Measurements from ENCODE around the gene GRM7.

The GRM7 gene

GRCh38 chr3:7518026-7518425 lies 657.1 kb downstream of the GRM7 start:
- no peak for DNase-seq

GRCh38 chr3:7518456-7518855 lies 657.5 kb downstream of the GRM7 start:
- no peak for DNase-seq

- no peak for DNase-seq
Observed at GRCh38 chr3:7520059-7520458, 659.1 kb downstream of the GRM7 start.

GRCh38 chr3:7520593-7520992 lies 659.7 kb downstream of the GRM7 start:
- no peak for DNase-seq

GRCh38 chr3:7536510-7536909 lies 675.6 kb downstream of the GRM7 start:
- no peak for DNase-seq

- DNase-seq, result no peak
Observed at GRCh38 chr3:7536921-7537320, 676.0 kb downstream of the GRM7 start.

- DNase-seq, result no peak
Observed at GRCh38 chr3:7543294-7543880, 682.5 kb downstream of the GRM7 start.

GRCh38 chr3:7545334-7545733 lies 684.4 kb downstream of the GRM7 start:
- DNase-seq, result no peak

GRCh38 chr3:7546253-7546652 lies 685.3 kb downstream of the GRM7 start:
- no peak for DNase-seq

- DNase-seq, result no peak
Observed at GRCh38 chr3:7547826-7548225, 686.9 kb downstream of the GRM7 start.

GRCh38 chr3:7562892-7563291 lies 702.0 kb downstream of the GRM7 start:
- DNase-seq, result no peak

GRCh38 chr3:7565574-7565973 lies 704.7 kb downstream of the GRM7 start:
- DNase-seq, result no peak

GRCh38 chr3:7567160-7567559 lies 706.2 kb downstream of the GRM7 start:
- no peak for DNase-seq

GRCh38 chr3:7568526-7569184 lies 707.7 kb downstream of the GRM7 start:
- DNase-seq, result no peak

GRCh38 chr3:7573330-7573729 lies 712.4 kb downstream of the GRM7 start:
- DNase-seq, result no peak

- no peak for DNase-seq
Observed at GRCh38 chr3:7574435-7574834, 713.5 kb downstream of the GRM7 start.

GRCh38 chr3:7576071-7576470 lies 715.2 kb downstream of the GRM7 start:
- DNase-seq, result no peak

GRCh38 chr3:7576506-7576905 lies 715.6 kb downstream of the GRM7 start:
- no peak for DNase-seq

- DNase-seq, result no peak
Observed at GRCh38 chr3:7577513-7577912, 716.6 kb downstream of the GRM7 start.

- DNase-seq, result no peak
Observed at GRCh38 chr3:7581831-7582230, 720.9 kb downstream of the GRM7 start.

GRCh38 chr3:7585052-7585451 lies 724.1 kb downstream of the GRM7 start:
- DNase-seq, result no peak

- no peak for DNase-seq
Observed at GRCh38 chr3:7588236-7588635, 727.3 kb downstream of the GRM7 start.

- no peak for DNase-seq
Observed at GRCh38 chr3:7589526-7589925, 728.6 kb downstream of the GRM7 start.

- DNase-seq, result no peak
Observed at GRCh38 chr3:7602297-7602696, 741.4 kb downstream of the GRM7 start.

- DNase-seq, result no peak
Observed at GRCh38 chr3:7607083-7607482, 746.2 kb downstream of the GRM7 start.
